CD8-positive, alpha-beta memory T cell (primary cell): ENCODE measurements around the gene ZDHHC17. TPM values are rescaled to one million over a fixed set of nuclear protein-coding genes. Genes with fewer than 3 reads are reported as not detected.
A peak's percentile ranks its signal among the peaks of the same experiment; 100 is the strongest.

Experiments used
- CTCF ChIA-PET: fragments of 350-600 bp; sonication (Branson Sonifier 250); formaldehyde crosslinking; loops from one replicate; lab custom pipeline; 2021; ENCODE audit warnings: antibody characterized with exemption; lab: Charles Lee
- POLR2A ChIA-PET: fragments of 350-600 bp; sonication (Branson Sonifier 250); formaldehyde crosslinking; loops from one replicate; lab custom pipeline; 2021; ENCODE audit warnings: antibody characterized with exemption; lab: Charles Lee
- DNase-seq, 5 donors: peaks; one replicate each; pipeline versions ENCODE4 v3.0.0 to v3.0.0-alpha.2; 2020 to 2022; ENCODE audit warnings: mixed read lengths in 1 of 5
- H3K27ac ChIP-seq: one replicate; pipeline ENCODE4 v1.7.0; 2013; ENCODE audit warnings: low read depth, mild to moderate bottlenecking, low read length, moderate library complexity
- H3K27me3 ChIP-seq: 2 replicates; pipeline ENCODE4 v1.7.0; 2013; ENCODE audit warnings: low read length, mild to moderate bottlenecking; ENCODE audit not compliant: insufficient read depth, poor library complexity, severe bottlenecking
- H3K36me3 ChIP-seq: 2 replicates; pipeline ENCODE4 v1.7.0; 2013; ENCODE audit warnings: mild to moderate bottlenecking, low read length, moderate library complexity; ENCODE audit not compliant: insufficient read depth
- H3K4me1 ChIP-seq: 2 replicates; pipeline ENCODE4 v1.7.0; 2013; ENCODE audit warnings: mild to moderate bottlenecking, low read length, moderate library complexity; ENCODE audit not compliant: insufficient read depth
- H3K4me3 ChIP-seq: 2 replicates; pipeline ENCODE4 v1.7.0; 2013; ENCODE audit warnings: mild to moderate bottlenecking, low read length
- H3K9me3 ChIP-seq: 2 replicates; pipeline ENCODE4 v1.7.0; 2013; ENCODE audit warnings: mild to moderate bottlenecking, low read length
- H3K27ac Mint-ChIP-seq, 8 donors: one replicate each; pipeline ENCODE4 v1.8.0; 2020 to 2021; ENCODE audit warnings: mixed read lengths in 8 of 8, mild to moderate bottlenecking in 6 of 8, inconsistent platforms in 3 of 8, moderate library complexity in 3 of 8
- H3K27me3 Mint-ChIP-seq, 2 donors: one replicate each; pipeline ENCODE4 v1.8.0; 2020 to 2021; ENCODE audit warnings: mixed read lengths in 2 of 2, mild to moderate bottlenecking in 1 of 2, moderate library complexity in 1 of 2
- H3K36me3 Mint-ChIP-seq, 3 donors: one replicate each; pipeline ENCODE4 v1.8.0; 2020 to 2021; ENCODE audit warnings: mixed read lengths in 3 of 3, inconsistent platforms in 1 of 3, mild to moderate bottlenecking in 1 of 3
- H3K4me1 Mint-ChIP-seq, 3 donors: one replicate each; pipeline ENCODE4 v1.8.0; 2020 to 2021; ENCODE audit warnings: mixed read lengths in 3 of 3, inconsistent platforms in 1 of 3, mild to moderate bottlenecking in 1 of 3
- H3K4me3 Mint-ChIP-seq, 7 donors: one replicate each; pipeline ENCODE4 v1.8.0; 2020 to 2021; ENCODE audit warnings: mixed read lengths in 7 of 7, mild to moderate bottlenecking in 6 of 7, moderate library complexity in 4 of 7, inconsistent platforms in 2 of 7
- H3K9me3 Mint-ChIP-seq, 5 donors: one replicate each; pipeline ENCODE4 v1.8.0; 2020 to 2022; ENCODE audit warnings: mixed read lengths in 5 of 5, mild to moderate bottlenecking in 3 of 5, moderate library complexity in 2 of 5, inconsistent platforms in 1 of 5
- polyA plus RNA-seq: library from polyadenylated mRNA; unstranded; fragments of 300-500 nt; fragmentation: Illumina TruSeq; gene quantifications from one replicate; pipeline ENCODE4 v1.2.3, GENCODE V29; 2021
- total RNA-seq, 2 experiments: library from RNA; stranded (reverse); gene quantifications; one replicate each; pipeline ENCODE4 v1.2.3, GENCODE V29; 2021

The ZDHHC17 gene
- total and polyA plus RNA-seq, 3 experiments from 2014 or later: 14.7 to 21.7 (median 21.4) TPM

DNA sequence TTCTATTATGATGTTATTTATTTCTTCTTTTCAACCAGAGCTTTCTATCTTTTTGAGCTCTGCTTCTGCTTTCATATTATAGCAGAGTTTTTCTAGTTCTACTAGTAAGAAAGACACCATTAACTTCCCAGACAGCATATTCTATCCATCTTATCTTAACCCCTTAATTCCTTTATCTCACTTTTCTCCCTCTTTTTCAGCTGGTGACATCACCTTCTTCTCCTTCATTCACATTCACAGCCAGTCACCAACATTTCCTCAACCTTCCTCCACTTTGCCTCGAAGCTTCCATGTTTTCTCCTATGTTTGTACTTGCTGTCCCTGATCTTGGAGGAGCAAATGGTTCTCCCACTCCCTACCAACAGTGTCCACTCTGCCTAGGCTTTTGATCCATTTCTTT, 118.5 kb downstream of the ZDHHC17 start:
- DNase-seq: no peak
- Mint-ChIP-seq H3K4me3 (peak overlapping the region in 1 of 7 donors; percentile 2), H3K27me3 (peaks cover 31 to 73% of the 10 kb centered on the region in 2 donors), H3K9me3 (no peaks in the 10 kb centered on the region), H3K36me3 (no peaks in the 10 kb centered on the region), H3K27ac (no peak overlapping the region), H3K4me1 (peaks cover 10 to 20% (median 13%) of the 10 kb centered on the region in 3 donors)
- H3K4me3 ChIP-seq: no peak overlapping the region
- peaks cover 7% of the 10 kb centered on the region for H3K27me3 ChIP-seq
- no peaks in the 10 kb centered on the region for H3K36me3 ChIP-seq
- peaks cover 6% of the 10 kb centered on the region for H3K4me1 ChIP-seq
- CTCF ChIA-PET: no interaction called here
- H3K9me3 ChIP-seq: no peaks in the 10 kb centered on the region
- POLR2A ChIA-PET: no interaction called here
- no peak overlapping the region for H3K27ac ChIP-seq

DNA sequence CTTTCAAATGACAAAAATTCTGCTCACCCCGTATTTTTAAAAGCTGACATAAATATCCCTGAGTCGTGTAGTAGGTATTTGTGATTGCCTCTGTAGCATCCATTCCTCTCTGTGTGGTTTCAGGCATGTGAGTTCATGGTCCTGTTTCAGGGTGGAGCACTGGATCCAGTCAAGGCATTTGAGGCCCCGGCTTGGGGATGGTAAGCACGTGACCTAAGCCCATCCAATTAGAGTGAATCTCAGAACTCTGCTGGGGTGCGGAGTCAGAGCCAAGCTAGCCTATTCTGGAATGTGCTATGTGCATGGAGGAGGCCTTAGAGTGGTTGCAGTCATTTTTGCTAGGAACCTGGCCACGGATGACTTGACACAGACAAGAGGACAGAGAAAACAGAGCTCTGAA, 119.2 kb downstream of the ZDHHC17 start:
- H3K4me3 Mint-ChIP-seq: no peak overlapping the region
- CTCF ChIA-PET: no interaction called here

DNA sequence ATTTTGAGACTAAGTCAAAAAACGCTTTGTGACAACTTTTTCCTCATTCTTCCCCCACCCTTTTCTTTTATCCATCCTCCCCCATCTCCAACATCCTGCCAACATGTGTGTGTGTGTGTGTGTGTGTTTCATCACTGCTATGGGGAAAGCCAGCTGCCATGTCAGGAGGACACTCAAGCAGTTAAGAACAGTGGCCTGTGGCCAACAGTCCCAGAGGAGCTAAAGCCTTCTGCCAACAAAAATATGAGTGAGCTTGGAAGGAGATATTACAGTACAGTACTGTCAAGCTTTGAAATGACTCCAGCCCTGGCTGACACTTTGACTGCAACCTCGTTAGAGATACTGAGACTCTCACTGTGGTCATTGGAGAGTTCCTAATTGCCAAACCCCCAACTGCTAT, 119.9 kb downstream of the ZDHHC17 start:
- CTCF ChIA-PET: no interaction called here
- Mint-ChIP-seq H3K4me3 (no peak overlapping the region), H3K9me3 (no peaks in the 10 kb centered on the region), H3K4me1 (peaks cover 5 to 7% (median 6%) of the 10 kb centered on the region in 3 donors), H3K27ac (no peak overlapping the region), H3K36me3 (no peaks in the 10 kb centered on the region), H3K27me3 (peaks cover 22 to 69% of the 10 kb centered on the region in 2 donors)
- H3K9me3 ChIP-seq: no peaks in the 10 kb centered on the region
- H3K27me3 ChIP-seq: no peaks in the 10 kb centered on the region
- no peak for DNase-seq
- POLR2A ChIA-PET: no interaction called here
- H3K4me3 ChIP-seq: no peak overlapping the region
- H3K4me1 ChIP-seq: no peaks in the 10 kb centered on the region
- no peaks in the 10 kb centered on the region for H3K36me3 ChIP-seq
- H3K27ac ChIP-seq: no peak overlapping the region

More for the DNA sequence above, 119.2 kb downstream of the ZDHHC17 start:
- Mint-ChIP-seq H3K4me1 (peaks cover 5 to 12% (median 11%) of the 10 kb centered on the region in 3 donors), H3K27me3 (peaks cover 25 to 70% of the 10 kb centered on the region in 2 donors), H3K36me3 (no peaks in the 10 kb centered on the region), H3K27ac (no peak overlapping the region), H3K9me3 (no peaks in the 10 kb centered on the region)
- POLR2A ChIA-PET: no interaction called here
- Histone ChIP-seq H3K9me3 (no peaks in the 10 kb centered on the region), H3K4me3 (no peak overlapping the region), H3K27ac (no peak overlapping the region), H3K4me1 (peaks cover 3% of the 10 kb centered on the region), H3K27me3 (peaks cover 3% of the 10 kb centered on the region), H3K36me3 (no peaks in the 10 kb centered on the region)
- no peak for DNase-seq

DNA sequence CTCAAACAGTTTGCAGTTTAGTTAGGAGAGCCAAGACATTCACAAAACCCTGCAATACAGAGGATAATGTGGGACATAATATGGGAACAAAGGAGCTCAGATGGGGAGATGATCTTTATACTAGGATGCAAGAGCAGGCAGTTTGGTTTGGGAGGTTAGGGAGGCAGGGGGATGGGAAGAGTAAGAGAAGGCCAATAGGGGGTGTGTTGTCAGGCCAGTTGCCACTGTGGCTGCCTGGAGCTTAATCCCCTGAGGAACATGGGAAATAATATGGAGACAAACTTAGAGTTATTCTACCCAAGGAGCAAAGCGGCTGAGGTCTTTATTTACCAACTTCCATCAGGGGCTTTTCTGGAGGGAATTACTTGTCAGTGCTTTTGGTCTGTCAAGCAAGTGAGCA, 124.9 kb downstream of the ZDHHC17 start:
- Histone ChIP-seq H3K4me1 (no peaks in the 10 kb centered on the region), H3K4me3 (no peak overlapping the region), H3K27me3 (peaks cover 4% of the 10 kb centered on the region), H3K36me3 (no peaks in the 10 kb centered on the region), H3K27ac (no peak overlapping the region), H3K9me3 (no peaks in the 10 kb centered on the region)
- CTCF ChIA-PET: no interaction called here
- Mint-ChIP-seq H3K36me3 (no peaks in the 10 kb centered on the region), H3K27ac (no peak overlapping the region), H3K4me3 (no peak overlapping the region), H3K9me3 (peaks cover 0 to 6% (median 0%) of the 10 kb centered on the region in 5 donors), H3K27me3 (peaks cover 13 to 65% of the 10 kb centered on the region in 2 donors), H3K4me1 (no peaks in the 10 kb centered on the region)
- DNase-seq: no peak
- POLR2A ChIA-PET: no interaction called here

DNA sequence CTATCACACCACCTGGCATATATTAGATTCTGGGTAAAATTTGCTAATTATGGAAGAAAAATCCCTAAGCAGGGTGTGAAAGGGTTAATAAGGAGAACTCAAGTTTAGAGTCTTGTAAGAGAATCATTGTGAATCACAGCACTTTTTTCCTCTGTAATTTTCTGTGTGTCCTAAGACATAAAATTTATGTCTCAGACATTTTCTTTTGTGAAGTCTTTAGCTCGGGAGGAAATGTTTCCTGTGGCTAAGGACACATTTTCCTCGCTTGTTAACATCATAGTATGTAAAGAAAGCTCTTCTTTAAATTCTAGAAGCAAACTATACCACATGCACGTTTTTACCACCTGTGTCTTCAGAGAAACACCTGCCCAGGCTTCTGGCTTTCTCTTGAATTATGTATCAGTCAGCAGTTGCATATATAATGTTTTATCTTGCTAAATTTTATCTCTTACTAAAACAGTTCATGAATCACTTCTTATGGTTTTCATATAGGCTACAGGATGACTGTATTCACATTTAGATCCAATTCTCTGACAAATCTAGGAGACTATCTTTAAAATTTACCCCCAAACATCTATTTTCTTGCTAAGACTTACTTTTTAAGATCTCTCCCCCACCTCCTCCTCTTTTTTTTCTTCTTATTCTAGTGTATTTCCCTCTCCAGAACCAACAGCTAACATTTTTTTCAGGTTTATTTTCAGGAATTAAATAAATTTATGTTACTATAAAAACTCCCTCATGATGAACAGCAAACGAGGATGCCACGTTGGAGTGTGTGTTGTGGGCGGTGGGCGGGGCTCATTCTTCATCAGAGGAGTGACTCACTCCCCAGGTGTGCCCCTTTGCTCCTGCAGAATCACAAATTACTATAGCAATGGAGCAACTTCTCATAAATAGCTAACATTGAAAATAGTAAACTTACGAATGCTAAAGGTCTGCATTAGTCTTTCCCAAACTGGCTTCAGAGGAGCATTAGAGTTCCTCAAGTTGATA, 126.5 kb downstream of the ZDHHC17 start:
- H3K27me3 Mint-ChIP-seq: peaks cover 11 to 61% of the 10 kb centered on the region in 2 donors
- H3K36me3 Mint-ChIP-seq: peaks cover 0 to 2% (median 0%) of the 10 kb centered on the region in 3 donors
- H3K4me3 Mint-ChIP-seq: no peak overlapping the region
- H3K9me3 ChIP-seq: no peaks in the 10 kb centered on the region
- ChIA-PET POLR2A (no interaction called here), CTCF (no interaction called here)
- H3K4me3 ChIP-seq: no peak overlapping the region
- no peak for DNase-seq
- H3K27ac ChIP-seq: no peak overlapping the region
- H3K4me1 Mint-ChIP-seq: no peaks in the 10 kb centered on the region
- no peaks in the 10 kb centered on the region for H3K4me1 ChIP-seq
- no peak overlapping the region for H3K27ac Mint-ChIP-seq
- H3K9me3 Mint-ChIP-seq: peaks cover 0 to 6% (median 1%) of the 10 kb centered on the region in 5 donors
- H3K27me3 ChIP-seq: peaks cover 4% of the 10 kb centered on the region
- no peaks in the 10 kb centered on the region for H3K36me3 ChIP-seq

DNA sequence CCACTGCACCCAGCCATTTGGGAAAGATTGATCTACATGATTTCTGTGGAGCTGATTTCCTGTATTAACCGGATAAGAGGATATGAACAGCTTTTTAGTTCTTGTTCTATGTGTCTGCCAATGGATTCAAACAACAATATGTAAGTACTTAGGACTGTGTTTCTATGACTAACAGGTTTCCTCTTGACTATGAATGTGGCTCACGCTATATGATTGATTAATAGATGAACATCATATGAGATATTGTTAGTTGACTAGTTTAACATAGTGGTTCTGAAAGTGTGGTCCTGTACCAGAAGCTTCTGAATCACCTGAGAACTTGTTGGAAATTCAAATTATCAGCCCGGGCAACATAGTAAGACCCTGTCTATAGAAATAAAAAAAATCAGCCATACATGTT, 127.7 kb downstream of the ZDHHC17 start:
- Histone ChIP-seq H3K4me3 (no peak overlapping the region), H3K27ac (no peak overlapping the region), H3K36me3 (no peaks in the 10 kb centered on the region), H3K27me3 (peaks cover 4% of the 10 kb centered on the region), H3K4me1 (no peaks in the 10 kb centered on the region), H3K9me3 (no peaks in the 10 kb centered on the region)
- DNase-seq: no peak
- no peaks in the 10 kb centered on the region for H3K4me1 Mint-ChIP-seq
- peaks cover 7 to 50% of the 10 kb centered on the region in 2 donors for H3K27me3 Mint-ChIP-seq
- peaks cover 0 to 6% (median 1%) of the 10 kb centered on the region in 5 donors for H3K9me3 Mint-ChIP-seq
- CTCF ChIA-PET: no interaction called here
- H3K4me3 Mint-ChIP-seq: no peak overlapping the region
- peaks cover 0 to 2% (median 0%) of the 10 kb centered on the region in 3 donors for H3K36me3 Mint-ChIP-seq
- no peak overlapping the region for H3K27ac Mint-ChIP-seq
- POLR2A ChIA-PET: no interaction called here

DNA sequence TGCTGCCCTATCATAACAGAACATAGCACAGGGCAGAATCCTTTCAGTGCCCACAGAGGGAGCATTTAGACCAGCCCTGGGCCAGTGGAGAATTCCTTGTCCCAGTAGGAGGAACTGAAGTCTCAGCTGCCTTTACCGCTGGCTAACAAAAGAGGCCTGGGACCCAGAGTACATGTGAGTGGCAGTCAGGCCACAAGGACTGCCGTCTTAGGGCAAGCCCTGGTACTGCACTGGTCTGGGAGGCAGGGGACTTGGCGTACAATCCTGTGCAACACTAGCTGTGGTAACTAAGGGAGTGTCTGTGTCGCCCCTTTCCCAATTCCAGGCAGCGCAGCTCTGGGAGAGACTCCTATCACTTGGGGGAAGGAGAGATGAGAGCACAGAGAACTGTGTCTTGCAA, 131.9 kb downstream of the ZDHHC17 start:
- Mint-ChIP-seq H3K4me3 (no peak overlapping the region), H3K9me3 (peaks cover 0 to 6% (median 1%) of the 10 kb centered on the region in 5 donors), H3K27ac (no peak overlapping the region), H3K27me3 (peaks cover 3 to 20% of the 10 kb centered on the region in 2 donors), H3K4me1 (no peaks in the 10 kb centered on the region), H3K36me3 (peaks cover 0 to 2% (median 0%) of the 10 kb centered on the region in 3 donors)
- peaks cover 4% of the 10 kb centered on the region for H3K27me3 ChIP-seq
- H3K27ac ChIP-seq: no peak overlapping the region
- H3K9me3 ChIP-seq: no peaks in the 10 kb centered on the region
- CTCF ChIA-PET: no interaction called here
- no peak for DNase-seq
- H3K4me1 ChIP-seq: no peaks in the 10 kb centered on the region
- no peak overlapping the region for H3K4me3 ChIP-seq
- no peaks in the 10 kb centered on the region for H3K36me3 ChIP-seq
- POLR2A ChIA-PET: no interaction called here

DNA sequence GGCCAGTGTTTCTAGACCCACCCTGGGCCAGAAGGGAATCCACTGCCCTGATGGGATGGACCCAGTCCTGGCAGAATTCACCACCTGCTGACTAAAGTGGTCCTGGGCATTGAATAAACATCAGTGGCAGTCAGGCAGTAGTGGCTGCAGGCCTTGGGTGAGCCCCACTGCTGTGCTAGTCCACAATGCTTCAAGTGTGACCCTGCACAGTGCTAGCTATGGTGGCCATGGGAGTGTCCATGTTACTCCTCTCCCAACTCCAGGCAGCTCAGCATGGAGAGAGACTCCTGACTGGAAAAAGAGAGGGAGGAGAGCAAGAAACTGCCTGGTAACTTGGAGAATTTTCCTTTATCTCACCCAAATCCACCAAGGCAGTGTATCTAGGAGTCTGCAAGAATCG, 132.4 kb downstream of the ZDHHC17 start:
- ChIA-PET CTCF (no interaction called here), POLR2A (no interaction called here)
- Mint-ChIP-seq H3K27ac (no peak overlapping the region), H3K4me1 (no peaks in the 10 kb centered on the region), H3K9me3 (peaks cover 0 to 6% (median 1%) of the 10 kb centered on the region in 5 donors), H3K4me3 (no peak overlapping the region), H3K27me3 (peaks cover 3 to 16% of the 10 kb centered on the region in 2 donors), H3K36me3 (peaks cover 0 to 2% (median 0%) of the 10 kb centered on the region in 3 donors)
- H3K4me1 ChIP-seq: no peaks in the 10 kb centered on the region
- no peak overlapping the region for H3K27ac ChIP-seq
- H3K36me3 ChIP-seq: no peaks in the 10 kb centered on the region
- H3K27me3 ChIP-seq: peaks cover 4% of the 10 kb centered on the region
- no peak overlapping the region for H3K4me3 ChIP-seq
- DNase-seq: no peak
- no peaks in the 10 kb centered on the region for H3K9me3 ChIP-seq
